B cell (primary cell): ENCODE data around the gene BRD1. TPM values are rescaled to one million over a fixed set of nuclear protein-coding genes. Genes with fewer than 3 reads are reported as not detected.

Experiments used
- ATAC-seq: fragments of 200-7000 bp; cut with Tn5 transposase; one replicate; pipeline ENCODE4 v1.10.0; 2021; ENCODE audit warnings: low read depth, mild to moderate bottlenecking, moderate number of reproducible peaks, moderate library complexity
- CTCF ChIA-PET: fragments of 350-600 bp; sonication (Branson Sonifier 250); formaldehyde crosslinking; loops from one replicate; lab custom pipeline; 2021; ENCODE audit warnings: antibody characterized with exemption, inconsistent platforms; lab: Charles Lee
- POLR2A ChIA-PET: fragments of 350-600 bp; sonication (Branson Sonifier 250); formaldehyde crosslinking; loops from one replicate; lab custom pipeline; 2021; ENCODE audit warnings: antibody characterized with exemption; lab: Charles Lee
- DNase-seq: peaks from one replicate; pipeline ENCODE4 v3.0.0; 2013
- H2AFZ ChIP-seq: 2 replicates; pipeline ENCODE4 v1.6.1; 2012; ENCODE audit warnings: mild to moderate bottlenecking, low read depth, low read length; ENCODE audit not compliant: insufficient read depth, poor library complexity, severe bottlenecking
- H3K27ac ChIP-seq, 2 donors: 1 replicate in 1 of 2; 2 replicates in 1 of 2; pipeline ENCODE4 v1.5.1; 2012 to 2013; ENCODE audit warnings: low read length in 2 of 2, mild to moderate bottlenecking in 2 of 2, moderate library complexity in 1 of 2
- H3K27me3 ChIP-seq, 4 experiments: fragments of 200-600 bp in 1 of 4; sonication (generic) in 1 of 4; replicated peaks in 1 of 4; 1 replicate in 2 of 4; 2 replicates in 2 of 4; pipeline versions ENCODE4 v1.6.1 to v1.7.0; 2013 to 2016; ENCODE audit warnings: low read length in 3 of 4, mild to moderate bottlenecking in 2 of 4, mixed read lengths in 1 of 4, moderate library complexity in 1 of 4; ENCODE audit not compliant: insufficient read depth in 4 of 4, control insufficient read depth in 3 of 4; ENCODE audit errors: control extremely low read depth in 1 of 4
- H3K36me3 ChIP-seq, 2 experiments: replicated peaks in 1 of 2; 1 replicate in 1 of 2; 2 replicates in 1 of 2; pipeline versions ENCODE4 v1.6.1 to v1.7.1; 2013; ENCODE audit warnings: low read length in 1 of 2; ENCODE audit not compliant: insufficient read depth in 2 of 2, control insufficient read depth in 1 of 2; ENCODE audit errors: control extremely low read depth in 1 of 2, extremely low read depth in 1 of 2
- H3K4me1 ChIP-seq, 2 donors: fragments of 200-600 bp in 1 of 2; sonication (generic) in 1 of 2; 1 replicate in 1 of 2; 2 replicates in 1 of 2; pipeline versions ENCODE4 v1.5.1 to v1.6.1; 2013 to 2017; ENCODE audit warnings: low read length in 2 of 2; ENCODE audit not compliant: control insufficient read depth in 2 of 2, insufficient read depth in 2 of 2
- H3K4me2 ChIP-seq: replicated peaks from 2 replicates; pipeline ENCODE3; 2012; ENCODE audit warnings: mild to moderate bottlenecking, low read depth, low read length; ENCODE audit not compliant: poor library complexity, severe bottlenecking
- H3K4me3 ChIP-seq, 5 experiments: fragments of 200-600 bp in 1 of 5; sonication (generic) in 1 of 5; 1 replicate in 3 of 5; 2 replicates in 2 of 5; pipeline versions ENCODE4 v1.5.1 to v1.7.0; 2011 to 2016; ENCODE audit warnings: low read length in 4 of 5, mild to moderate bottlenecking in 4 of 5, low read depth in 2 of 5, control low read depth in 1 of 5, moderate library complexity in 1 of 5; ENCODE audit not compliant: insufficient read depth in 1 of 5; ENCODE audit errors: control extremely low read depth in 1 of 5, extremely low read depth in 1 of 5
- H3K79me2 ChIP-seq: fragments of 200-600 bp; sonication (generic); one replicate; pipeline ENCODE4 v1.6.0; 2016; ENCODE audit warnings: low read length; ENCODE audit not compliant: control insufficient read depth, insufficient read depth
- H3K9ac ChIP-seq: fragments of 200-600 bp; sonication (generic); 2 replicates; pipeline ENCODE4 v1.6.1; 2017; ENCODE audit warnings: mild to moderate bottlenecking, low read length, moderate library complexity
- H3K9me3 ChIP-seq, 3 donors: one replicate each; pipeline versions ENCODE4 v1.6.1 to v1.7.1; 2013; ENCODE audit warnings: low read length in 2 of 3; ENCODE audit not compliant: control insufficient read depth in 2 of 3, insufficient read depth in 1 of 3; ENCODE audit errors: control extremely low read depth in 1 of 3
- H4K20me1 ChIP-seq: 2 replicates; pipeline ENCODE4 v1.6.0; 2012; ENCODE audit warnings: mild to moderate bottlenecking, low read length; ENCODE audit not compliant: insufficient read depth, control insufficient read depth, poor library complexity, severe bottlenecking
- H3K27ac Mint-ChIP-seq: one replicate; pipeline ENCODE4 v1.8.0; 2021; ENCODE audit warnings: mixed read lengths
- H3K27me3 Mint-ChIP-seq: one replicate; pipeline ENCODE4 v1.8.0; 2021; ENCODE audit warnings: mixed read lengths
- H3K4me1 Mint-ChIP-seq: one replicate; pipeline ENCODE4 v1.8.0; 2021; ENCODE audit warnings: mixed read lengths
- H3K4me3 Mint-ChIP-seq: one replicate; pipeline ENCODE4 v1.8.0; 2021; ENCODE audit warnings: mixed read lengths
- H3K9me3 Mint-ChIP-seq: one replicate; pipeline ENCODE4 v1.8.0; 2022; ENCODE audit warnings: mixed read lengths; ENCODE audit not compliant: insufficient read depth
- EZH2 ChIP-seq: IDR thresholded peaks from 2 replicates; pipeline ENCODE4 v1.6.1; 2012; ENCODE audit warnings: borderline replicate concordance, low read depth, mild to moderate bottlenecking, moderate library complexity, low read length; ENCODE audit not compliant: insufficient read depth, poor library complexity, severe bottlenecking
- WGBS: methylation state at CpG from one replicate; pipeline ENCODE4 v1.1.5; 2013; ENCODE audit warnings: missing lambda C conversion rate; ENCODE audit not compliant: insufficient coverage; 5-methylcytosine and 5-hydroxymethylcytosine counted together
- intact Hi-C: fragments of 100-400 bp; cut with micrococcal nuclease; formaldehyde crosslinking; loops from one replicate; pipeline ENCODE4 v1.10.0; 2022
- polyA plus RNA-seq: library from polyadenylated mRNA; depleted of rRNA; stranded (reverse); fragments of >200 nt; gene quantifications from 2 replicates; pipeline ENCODE4 v1.2.3, GENCODE V29; 2012
- total RNA-seq, 2 donors: library from RNA; stranded (reverse); fragments of 120-200 nt in 1 of 2; gene quantifications; 1 replicate in 1 of 2; 2 replicates in 1 of 2; pipeline versions ENCODE4 v1.2.3 to v1.2.4, GENCODE V29; 2013 to 2022
- TF ChIP-seq, protein P1 (sequence below): fragments of 200-600 bp; IDR thresholded peaks from one replicate; pipeline ENCODE4 v1.8.0; 2022; ENCODE audit warnings: antibody characterized with exemption, mild to moderate bottlenecking

BRD1 gene
- total and polyA plus RNA-seq, 2 donors (not counting 1 experiment from before 2014, with no cell fraction given): 16.9 to 73.3 TPM

- Histone ChIP-seq H2AFZ (no peak overlapping the region), H3K9ac (no peak overlapping the region), H3K27ac (no peak overlapping the region), H4K20me1 (peaks cover 31% of the 10 kb centered on the region), H3K9me3 (peaks cover 0 to 6% (median 0%) of the 10 kb centered on the region in 3 donors), H3K4me1 (peaks cover 0 to 3% of the 10 kb centered on the region in 2 donors), H3K27me3 (no peaks in the 10 kb centered on the region), H3K4me2 (no peak overlapping the region), H3K36me3 (peaks cover 0 to 36% of the 10 kb centered on the region in 2 experiments), H3K79me2 (no peaks in the 10 kb centered on the region), H3K4me3 (no peak overlapping the region)
- 16% methylated on average over 11 of the region's 16 CpGs for WGBS
- intact Hi-C loops: no loop called here
- CTCF ChIA-PET: interaction anchor here (0.5 kb wide), 1 partner anchor 234 kb away, joined by 4 read pairs; no protein-coding TSS in a partner anchor
- Mint-ChIP-seq H3K9me3 (no peaks in the 10 kb centered on the region), H3K27me3 (no peaks in the 10 kb centered on the region), H3K4me1 (peaks cover 13% of the 10 kb centered on the region), H3K27ac (no peak overlapping the region), H3K4me3 (no peak overlapping the region)
- TF ChIP-seq EZH2: no peak
- TF ChIP-seq, protein P1, sequence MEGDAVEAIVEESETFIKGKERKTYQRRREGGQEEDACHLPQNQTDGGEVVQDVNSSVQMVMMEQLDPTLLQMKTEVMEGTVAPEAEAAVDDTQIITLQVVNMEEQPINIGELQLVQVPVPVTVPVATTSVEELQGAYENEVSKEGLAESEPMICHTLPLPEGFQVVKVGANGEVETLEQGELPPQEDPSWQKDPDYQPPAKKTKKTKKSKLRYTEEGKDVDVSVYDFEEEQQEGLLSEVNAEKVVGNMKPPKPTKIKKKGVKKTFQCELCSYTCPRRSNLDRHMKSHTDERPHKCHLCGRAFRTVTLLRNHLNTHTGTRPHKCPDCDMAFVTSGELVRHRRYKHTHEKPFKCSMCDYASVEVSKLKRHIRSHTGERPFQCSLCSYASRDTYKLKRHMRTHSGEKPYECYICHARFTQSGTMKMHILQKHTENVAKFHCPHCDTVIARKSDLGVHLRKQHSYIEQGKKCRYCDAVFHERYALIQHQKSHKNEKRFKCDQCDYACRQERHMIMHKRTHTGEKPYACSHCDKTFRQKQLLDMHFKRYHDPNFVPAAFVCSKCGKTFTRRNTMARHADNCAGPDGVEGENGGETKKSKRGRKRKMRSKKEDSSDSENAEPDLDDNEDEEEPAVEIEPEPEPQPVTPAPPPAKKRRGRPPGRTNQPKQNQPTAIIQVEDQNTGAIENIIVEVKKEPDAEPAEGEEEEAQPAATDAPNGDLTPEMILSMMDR: no peak
- no peak for ATAC-seq
- DNase-seq: no peak
- POLR2A ChIA-PET: no interaction called here
Observed at GRCh38 chr22:49772692-49773091, 55.0 kb downstream of the BRD1 start.

- no peak for DNase-seq
- Histone ChIP-seq H3K27ac (no peak overlapping the region), H3K4me1 (peaks cover 0 to 3% of the 10 kb centered on the region in 2 donors), H2AFZ (no peak overlapping the region), H3K79me2 (no peaks in the 10 kb centered on the region), H3K4me2 (no peak overlapping the region), H4K20me1 (peaks cover 18% of the 10 kb centered on the region), H3K36me3 (peaks cover 0 to 27% of the 10 kb centered on the region in 2 experiments), H3K9me3 (peaks cover 0 to 17% (median 10%) of the 10 kb centered on the region in 3 donors), H3K4me3 (no peak overlapping the region), H3K27me3 (no peaks in the 10 kb centered on the region), H3K9ac (no peak overlapping the region)
- Mint-ChIP-seq H3K9me3 (peaks cover 7% of the 10 kb centered on the region), H3K27me3 (no peaks in the 10 kb centered on the region), H3K4me1 (peaks cover 13% of the 10 kb centered on the region), H3K4me3 (no peak overlapping the region), H3K27ac (no peak overlapping the region)
- TF ChIP-seq, protein P1: no peak
- TF ChIP-seq EZH2: no peak
- 62% methylated on average over 63 of the region's 64 CpGs for WGBS
- CTCF ChIA-PET: no interaction called here
- ATAC-seq: no peak
- POLR2A ChIA-PET: no interaction called here
- intact Hi-C loops: no loop called here
Observed at GRCh38 chr22:49771266-49772065, 56.2 kb downstream of the BRD1 start.
